Measurements from ENCODE around the gene PIK3R3.

DNA sequence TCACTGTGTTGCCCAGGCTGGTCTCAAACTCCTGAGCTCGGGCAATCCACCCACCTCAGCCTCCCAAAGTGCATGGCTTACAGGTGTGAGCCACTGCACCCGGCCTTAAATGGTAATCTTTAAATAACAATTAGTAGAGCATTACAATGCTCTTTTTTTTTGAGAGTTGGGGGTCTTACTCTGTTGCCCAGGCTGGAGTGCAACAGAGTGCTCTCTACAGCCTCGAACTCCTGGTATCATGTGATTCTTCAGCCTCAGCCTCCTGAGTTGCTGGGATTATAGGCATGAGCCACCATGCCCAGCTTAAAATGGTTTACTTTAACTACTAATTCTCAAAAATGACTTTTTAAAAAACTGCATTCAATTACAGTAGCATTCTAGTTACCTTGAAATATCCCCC lies 52.2 kb downstream of the PIK3R3 start:
- TF ChIP-seq, protein P1, sequence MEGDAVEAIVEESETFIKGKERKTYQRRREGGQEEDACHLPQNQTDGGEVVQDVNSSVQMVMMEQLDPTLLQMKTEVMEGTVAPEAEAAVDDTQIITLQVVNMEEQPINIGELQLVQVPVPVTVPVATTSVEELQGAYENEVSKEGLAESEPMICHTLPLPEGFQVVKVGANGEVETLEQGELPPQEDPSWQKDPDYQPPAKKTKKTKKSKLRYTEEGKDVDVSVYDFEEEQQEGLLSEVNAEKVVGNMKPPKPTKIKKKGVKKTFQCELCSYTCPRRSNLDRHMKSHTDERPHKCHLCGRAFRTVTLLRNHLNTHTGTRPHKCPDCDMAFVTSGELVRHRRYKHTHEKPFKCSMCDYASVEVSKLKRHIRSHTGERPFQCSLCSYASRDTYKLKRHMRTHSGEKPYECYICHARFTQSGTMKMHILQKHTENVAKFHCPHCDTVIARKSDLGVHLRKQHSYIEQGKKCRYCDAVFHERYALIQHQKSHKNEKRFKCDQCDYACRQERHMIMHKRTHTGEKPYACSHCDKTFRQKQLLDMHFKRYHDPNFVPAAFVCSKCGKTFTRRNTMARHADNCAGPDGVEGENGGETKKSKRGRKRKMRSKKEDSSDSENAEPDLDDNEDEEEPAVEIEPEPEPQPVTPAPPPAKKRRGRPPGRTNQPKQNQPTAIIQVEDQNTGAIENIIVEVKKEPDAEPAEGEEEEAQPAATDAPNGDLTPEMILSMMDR (IDR thresholded peaks at IDR 0.05) = no peak
- TF ChIP-seq, protein P2, sequence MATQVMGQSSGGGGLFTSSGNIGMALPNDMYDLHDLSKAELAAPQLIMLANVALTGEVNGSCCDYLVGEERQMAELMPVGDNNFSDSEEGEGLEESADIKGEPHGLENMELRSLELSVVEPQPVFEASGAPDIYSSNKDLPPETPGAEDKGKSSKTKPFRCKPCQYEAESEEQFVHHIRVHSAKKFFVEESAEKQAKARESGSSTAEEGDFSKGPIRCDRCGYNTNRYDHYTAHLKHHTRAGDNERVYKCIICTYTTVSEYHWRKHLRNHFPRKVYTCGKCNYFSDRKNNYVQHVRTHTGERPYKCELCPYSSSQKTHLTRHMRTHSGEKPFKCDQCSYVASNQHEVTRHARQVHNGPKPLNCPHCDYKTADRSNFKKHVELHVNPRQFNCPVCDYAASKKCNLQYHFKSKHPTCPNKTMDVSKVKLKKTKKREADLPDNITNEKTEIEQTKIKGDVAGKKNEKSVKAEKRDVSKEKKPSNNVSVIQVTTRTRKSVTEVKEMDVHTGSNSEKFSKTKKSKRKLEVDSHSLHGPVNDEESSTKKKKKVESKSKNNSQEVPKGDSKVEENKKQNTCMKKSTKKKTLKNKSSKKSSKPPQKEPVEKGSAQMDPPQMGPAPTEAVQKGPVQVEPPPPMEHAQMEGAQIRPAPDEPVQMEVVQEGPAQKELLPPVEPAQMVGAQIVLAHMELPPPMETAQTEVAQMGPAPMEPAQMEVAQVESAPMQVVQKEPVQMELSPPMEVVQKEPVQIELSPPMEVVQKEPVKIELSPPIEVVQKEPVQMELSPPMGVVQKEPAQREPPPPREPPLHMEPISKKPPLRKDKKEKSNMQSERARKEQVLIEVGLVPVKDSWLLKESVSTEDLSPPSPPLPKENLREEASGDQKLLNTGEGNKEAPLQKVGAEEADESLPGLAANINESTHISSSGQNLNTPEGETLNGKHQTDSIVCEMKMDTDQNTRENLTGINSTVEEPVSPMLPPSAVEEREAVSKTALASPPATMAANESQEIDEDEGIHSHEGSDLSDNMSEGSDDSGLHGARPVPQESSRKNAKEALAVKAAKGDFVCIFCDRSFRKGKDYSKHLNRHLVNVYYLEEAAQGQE (IDR thresholded peaks at IDR 0.05; ENCODE audit: insufficient read depth in 1 of 2, low read depth in 2 of 2, low read length in 1 of 2) = no peak
- no peak for TF ChIP-seq POLR2AphosphoS5 (IDR thresholded peaks at IDR 0.05; ENCODE audit: low read depth, low read length)
- no peak for TF ChIP-seq TCF7L2 (IDR thresholded peaks at IDR 0.05; ENCODE audit: low read depth, low read length)
- no peak for TF ChIP-seq SIN3A (IDR thresholded peaks at IDR 0.05; ENCODE audit: borderline replicate concordance, insufficient read depth, low read depth, low read length)

All from Panc1 (cell line).